GM18867 (cell line): Measurements from ENCODE around the gene CSAD.
A peak's percentile ranks its signal among the peaks of the same experiment; 100 is the strongest.
"Not testable (repeated sequence)": the region's sequence is repeated elsewhere in the genome, so short reads cannot be mapped to it uniquely, and the experiment has no call there.

ENCODE experiments used
- ATAC-seq: cut with Tn5 transposase; IDR thresholded peaks from one replicate; pipeline ENCODE4 v1.9.1; 2021; ENCODE audit warnings: mild to moderate bottlenecking, moderate library complexity; ENCODE audit not compliant: unreplicated experiment

CSAD gene

DNA sequence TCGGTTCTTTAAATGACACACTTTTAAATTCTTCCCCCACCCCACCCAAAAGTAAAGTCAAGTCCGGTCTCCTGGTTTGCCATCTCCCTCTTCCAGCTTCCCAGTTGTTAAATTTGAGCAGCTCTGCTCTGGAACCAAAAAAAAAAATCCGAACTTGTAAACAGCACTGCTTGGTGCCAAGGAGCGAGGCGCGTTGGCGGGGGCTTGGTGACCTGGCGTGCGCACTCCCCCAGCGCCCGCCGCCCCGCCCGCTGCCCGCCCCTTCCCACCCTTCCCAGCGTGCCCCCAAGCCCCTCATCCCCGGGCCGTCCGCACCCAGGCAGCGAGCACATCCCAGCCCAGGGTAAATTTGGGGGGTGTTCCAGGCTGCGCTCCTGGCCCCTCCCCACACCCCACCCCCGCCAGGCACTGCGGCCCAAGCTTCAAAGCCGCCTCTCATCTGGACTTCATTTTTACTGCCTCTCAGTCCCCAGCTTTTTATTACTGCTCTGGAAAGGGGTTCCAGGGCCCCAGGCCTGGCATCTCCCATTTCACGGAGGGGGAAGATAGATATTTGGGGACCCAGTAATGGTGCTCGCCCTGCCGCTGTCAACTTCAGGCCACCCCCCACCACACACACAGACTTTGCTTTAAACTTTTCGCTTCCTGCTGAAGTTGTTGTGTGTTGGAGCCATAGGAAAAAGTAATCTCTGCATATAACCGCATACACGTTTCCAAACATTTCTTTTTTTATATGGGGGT is 38.0 kb upstream of the CSAD start:
- ATAC-seq, result no peak

DNA sequence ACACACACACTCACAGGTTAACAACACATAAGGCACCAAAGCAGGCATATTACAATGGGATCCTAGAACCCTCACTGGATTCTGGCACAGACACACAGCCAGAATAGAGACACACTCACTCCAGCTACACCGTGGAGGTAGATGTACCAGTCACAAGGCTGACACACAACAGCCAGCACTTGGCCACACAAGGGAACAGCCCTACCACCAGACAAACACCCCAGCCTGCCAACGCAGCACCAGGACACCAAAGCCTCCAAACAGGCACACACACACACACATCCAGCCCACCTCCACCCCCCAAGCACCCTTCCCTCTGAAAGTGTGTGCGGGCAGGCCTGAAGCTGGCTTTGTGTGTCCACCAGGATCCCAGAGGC is 37.2 kb upstream of the CSAD start:
- ATAC-seq, result no peak

DNA sequence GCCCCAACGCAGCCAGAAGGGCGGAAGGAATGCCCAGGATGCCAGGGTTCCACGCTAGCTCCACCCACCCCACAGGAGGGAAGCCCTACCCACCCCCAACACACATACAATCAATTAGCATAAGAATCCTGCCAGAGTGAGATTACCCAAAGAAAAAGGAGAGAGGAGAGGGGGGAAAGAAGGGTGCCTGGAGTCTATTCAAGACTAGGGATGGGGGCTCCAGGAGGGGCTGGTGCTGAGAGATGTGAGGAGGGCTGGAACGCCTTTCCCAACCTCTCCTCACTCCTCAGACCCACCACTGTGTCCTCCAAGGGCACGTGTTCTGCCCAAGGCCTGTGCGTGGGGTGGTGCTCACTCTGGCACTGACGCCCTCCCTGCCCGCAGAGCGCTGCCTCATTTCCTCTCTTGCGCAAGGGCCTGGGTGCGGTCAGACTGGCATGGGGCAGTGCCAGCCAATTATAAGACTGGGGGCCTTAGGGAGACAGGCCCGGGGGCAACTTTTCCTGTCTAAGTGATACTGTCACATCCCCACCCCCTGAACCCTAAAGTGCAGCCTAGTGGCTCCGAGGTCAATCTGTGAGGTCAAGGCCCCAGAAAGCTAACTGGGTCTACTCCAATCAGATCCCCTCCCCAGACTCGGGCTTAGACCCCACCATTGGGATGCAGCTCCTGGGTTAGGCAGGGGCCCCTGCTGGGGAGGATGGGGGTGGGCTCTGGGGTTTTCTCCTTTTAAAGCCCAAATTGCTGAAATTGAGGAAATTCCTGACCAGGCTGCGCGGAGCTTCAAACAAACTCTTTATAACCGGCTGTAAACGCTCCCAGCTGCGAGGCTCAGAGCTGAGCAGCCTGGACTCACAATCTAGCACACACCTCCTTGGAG is 36.6 kb upstream of the CSAD start:
- ATAC-seq, result no peak

DNA sequence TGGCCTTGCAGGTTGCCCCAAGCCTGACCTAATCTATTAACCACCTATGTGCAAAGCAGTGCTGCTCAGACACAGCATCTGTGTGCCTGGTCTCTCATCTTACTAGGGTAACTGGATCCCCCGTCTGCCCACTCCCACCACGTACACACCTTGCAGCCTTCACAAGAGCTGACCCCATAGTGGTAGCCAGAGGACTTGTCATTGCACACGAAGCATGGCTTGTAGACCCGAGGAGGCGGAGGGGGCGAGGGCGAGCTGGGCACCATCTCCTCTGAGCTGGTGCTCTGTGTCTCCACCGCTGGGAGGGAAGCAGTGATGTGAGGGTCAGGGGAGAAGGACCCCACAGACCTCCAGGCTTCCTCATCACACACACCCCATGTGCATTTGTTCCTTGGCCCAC is 34.8 kb upstream of the CSAD start:
- ATAC-seq, result no peak

DNA sequence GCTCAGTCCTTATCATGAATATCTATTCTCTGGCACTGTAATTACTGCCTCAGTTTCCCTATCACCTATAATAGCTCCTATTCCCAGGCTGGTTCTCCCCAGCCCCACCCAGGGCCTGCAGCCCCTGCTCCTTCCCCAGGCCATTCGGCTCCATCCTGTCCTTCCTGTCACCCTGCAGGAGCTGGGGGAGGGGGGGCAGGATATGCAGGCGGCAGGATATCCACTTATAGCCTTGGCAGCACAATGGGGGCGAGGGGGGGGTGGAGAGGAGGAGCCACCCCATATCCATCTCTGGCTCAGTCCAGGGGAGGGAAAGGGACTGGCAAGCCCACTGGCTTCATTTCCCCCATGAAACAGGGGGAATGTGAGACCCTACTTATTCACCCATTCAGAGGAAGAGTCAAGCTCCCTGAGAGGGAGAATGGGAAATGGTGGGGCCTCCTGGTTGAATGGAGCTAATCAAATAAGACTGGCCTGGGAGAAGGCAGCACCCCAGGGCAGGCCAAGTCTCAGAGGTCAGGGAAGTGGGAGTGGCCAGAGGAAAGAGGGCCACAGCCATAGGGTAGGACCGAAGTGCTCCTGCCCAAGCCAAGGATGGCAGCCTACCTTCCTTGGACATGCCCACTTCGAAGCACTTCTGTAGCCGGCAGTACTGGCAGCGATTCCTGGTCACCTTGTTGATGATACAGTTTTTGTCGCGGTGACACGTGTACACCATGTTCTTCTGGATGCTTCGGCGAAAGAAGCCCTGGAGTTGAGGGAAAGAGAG is 34.1 kb upstream of the CSAD start:
- no peak for ATAC-seq

DNA sequence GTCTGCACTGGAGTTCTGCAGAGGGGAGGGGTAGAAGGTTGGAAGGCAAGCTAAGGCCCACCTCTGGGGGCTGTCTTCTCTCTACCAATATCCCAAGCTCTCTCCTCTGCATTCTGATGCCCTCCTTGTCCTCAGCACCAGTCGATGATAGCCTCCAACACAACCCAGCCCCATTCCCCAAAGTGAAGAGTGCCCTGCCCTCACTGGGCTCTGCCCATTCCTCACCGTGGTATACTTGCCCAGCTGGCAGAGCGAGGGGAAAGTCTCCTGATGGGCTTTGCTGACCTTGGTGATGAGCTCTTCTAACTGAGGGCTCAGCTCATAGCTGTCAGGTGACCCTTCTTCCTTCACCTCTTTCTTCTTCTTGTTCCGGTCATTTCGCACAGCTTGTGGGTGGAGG is 33.5 kb upstream of the CSAD start:
- no peak for ATAC-seq

DNA sequence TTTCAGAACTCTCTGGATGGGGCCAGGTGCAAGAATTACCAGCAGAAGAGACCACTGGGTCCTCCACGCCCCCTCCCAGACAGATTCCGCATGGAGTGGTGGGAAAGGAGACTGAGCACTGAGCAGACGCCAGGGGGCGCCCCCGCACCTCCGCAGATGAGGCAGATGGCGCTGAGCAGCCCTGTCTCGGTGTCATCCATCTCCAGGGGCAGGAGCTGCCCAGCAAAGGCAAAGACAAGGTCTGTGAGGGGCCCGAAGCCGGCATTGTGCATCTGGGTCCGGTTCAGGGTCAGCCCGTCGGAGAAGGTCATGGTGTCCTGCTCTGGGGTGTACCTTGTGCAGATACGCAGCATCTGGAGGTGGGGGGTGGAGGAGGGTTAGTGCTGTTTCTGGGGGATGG is 32.6 kb upstream of the CSAD start:
- ATAC-seq, result no peak

DNA sequence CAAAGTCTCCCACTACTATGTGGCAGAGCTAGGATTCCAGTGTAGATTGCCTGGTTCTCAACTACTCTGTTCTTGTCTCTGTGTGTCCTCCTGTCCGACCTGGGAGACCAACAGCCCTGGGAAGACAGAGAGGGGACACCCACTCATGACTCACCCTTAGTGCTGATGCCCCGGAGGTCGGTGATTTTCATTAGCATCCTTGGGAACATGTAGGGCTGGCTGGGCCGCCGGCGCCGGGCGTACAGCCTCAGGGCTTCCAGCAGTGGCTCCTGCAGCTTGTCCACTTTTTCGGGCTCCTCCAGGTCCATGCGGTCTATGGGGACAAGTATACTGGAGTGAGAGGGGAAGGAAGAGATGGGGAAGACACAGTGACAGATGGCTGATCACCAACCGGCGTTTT is 32.2 kb upstream of the CSAD start:
- no peak for ATAC-seq

DNA sequence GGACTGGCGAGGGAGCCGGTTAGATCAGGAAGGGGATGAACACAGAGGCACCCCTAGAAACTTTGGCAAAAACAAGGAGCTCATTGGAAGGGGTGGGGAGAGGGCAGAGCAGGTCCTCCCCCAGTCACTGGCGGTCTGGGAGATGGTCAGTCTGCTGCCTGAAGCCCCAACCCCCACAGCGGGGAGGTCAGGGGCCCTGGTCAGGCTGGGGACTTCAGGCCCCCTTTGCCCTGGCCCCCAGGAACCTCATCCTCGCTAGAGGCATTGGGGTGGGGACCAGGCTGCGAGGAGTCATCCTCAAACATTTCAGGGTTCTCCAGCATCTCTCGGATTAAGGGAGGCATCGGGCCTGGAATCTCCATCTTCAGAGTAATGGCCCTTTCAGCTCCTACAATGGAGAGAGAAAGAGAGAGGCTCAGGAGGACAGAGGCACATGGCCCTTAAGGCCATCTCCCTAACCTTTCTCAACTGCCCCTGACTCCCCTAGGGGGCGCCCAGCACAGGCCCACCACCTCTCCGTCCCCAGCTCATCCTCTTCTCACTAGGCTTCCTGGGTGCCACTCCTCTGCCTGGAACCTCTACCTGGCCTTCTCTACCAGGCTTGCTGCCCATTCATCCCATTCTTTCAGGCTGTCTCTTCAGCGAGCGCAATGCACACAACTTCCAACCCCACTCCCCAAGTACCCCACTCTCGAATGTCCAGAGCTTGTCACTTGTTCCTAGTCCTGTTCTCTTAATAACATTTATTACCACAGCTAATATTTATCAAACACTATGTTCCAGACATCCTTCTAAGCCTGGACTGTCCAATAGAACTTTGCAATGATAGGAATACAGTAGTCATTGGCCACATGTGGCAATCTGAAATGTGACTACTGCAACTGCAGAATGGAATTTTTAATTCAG is 31.0 kb upstream of the CSAD start:
- no peak for ATAC-seq

DNA sequence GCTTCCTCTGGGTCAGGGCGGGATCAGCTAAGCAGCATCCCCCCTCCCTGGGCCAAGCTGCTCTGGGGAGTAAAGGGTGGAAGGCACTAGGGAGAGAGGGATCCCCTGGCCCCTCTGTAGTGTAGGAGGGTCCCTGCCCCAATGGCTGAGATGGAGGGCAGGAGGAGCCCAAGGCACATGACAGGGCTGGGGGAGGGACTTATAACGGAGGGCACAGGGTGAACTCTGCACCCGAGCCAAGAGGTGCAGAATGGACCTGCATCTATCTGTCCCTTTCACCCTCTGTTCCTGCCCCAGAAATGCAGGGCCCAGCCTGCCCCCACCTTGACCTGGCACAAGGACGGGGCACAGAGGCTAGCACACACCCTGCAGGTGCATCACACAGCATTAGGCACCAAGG is 30.1 kb upstream of the CSAD start:
- ATAC-seq, result no peak

DNA sequence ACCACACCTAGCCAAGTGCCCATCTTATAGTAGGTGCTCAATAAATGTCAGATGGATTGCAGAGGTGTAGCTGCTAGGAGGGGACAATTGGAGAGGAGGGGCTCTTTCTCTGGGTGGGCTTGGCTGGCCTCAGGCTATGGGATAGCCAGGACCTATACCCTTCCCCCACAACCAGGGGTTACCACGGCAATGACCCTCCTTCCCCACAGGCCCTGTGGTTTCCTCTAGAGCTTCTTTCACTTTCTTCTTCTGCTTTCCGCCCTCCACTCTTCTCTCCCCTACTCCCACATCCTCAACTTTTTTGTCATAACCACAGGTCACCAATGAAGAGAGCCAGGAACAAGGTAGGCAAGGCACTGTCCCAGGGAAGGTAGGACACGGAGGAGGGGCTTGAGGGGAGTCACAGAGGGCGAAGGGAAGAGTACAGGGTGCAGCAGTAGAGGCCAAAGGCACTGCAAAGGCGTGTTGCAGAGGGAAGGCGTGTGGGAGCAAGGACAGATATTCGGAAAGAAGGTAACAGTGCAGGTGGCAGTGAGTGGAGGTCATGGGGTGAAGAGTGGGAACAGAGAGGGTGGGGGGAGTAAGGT is 28.2 kb upstream of the CSAD start:
- peak; percentile 46 for ATAC-seq

DNA sequence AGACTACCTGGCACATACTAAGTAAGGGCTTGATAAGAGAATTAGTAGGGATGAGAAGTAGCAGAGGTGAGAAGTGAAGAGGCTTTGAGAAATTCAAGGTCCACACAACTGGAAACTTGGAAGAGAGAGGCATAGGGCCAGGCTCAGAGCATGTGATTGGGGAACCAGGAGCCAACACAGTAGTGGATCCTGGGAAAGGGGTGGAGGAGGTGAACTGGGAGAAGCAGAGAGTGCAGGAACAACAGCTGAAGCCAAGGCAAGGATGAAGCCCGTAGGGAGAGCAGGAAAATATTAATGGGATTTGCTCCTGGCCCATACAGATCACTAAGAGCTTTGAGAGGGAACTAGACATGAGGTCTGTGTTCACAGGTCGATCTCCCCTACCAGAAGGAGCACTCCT is 27.7 kb upstream of the CSAD start:
- no peak for ATAC-seq

DNA sequence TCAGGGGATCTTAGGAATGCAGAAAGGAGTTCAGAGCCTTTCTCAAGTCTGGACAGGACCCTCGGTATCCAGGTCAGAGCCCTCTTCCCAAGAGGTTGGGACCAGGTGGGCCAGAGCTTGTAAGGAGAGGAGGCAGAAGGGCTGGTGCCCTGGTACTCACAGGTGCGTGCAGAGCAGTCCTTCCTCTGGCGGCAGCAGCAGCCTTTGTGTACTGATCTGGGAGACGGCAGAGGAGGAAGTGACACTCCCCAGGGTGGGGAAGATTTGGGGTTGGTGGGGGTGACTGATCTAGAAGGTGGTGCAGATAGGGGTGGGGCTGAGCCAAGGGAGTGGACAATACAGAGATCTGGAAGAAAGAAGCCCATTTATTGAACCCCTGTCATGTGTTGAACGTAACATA is 26.3 kb upstream of the CSAD start, which contains the start of gene ITGB7:
Gene ITGB7, minus strand, starts transcription at position 210 of the 400 bp plus-strand sequence. CDS start 6,808 bp downstream, outside the sequence.
- ATAC-seq, result peak; percentile 48

DNA sequence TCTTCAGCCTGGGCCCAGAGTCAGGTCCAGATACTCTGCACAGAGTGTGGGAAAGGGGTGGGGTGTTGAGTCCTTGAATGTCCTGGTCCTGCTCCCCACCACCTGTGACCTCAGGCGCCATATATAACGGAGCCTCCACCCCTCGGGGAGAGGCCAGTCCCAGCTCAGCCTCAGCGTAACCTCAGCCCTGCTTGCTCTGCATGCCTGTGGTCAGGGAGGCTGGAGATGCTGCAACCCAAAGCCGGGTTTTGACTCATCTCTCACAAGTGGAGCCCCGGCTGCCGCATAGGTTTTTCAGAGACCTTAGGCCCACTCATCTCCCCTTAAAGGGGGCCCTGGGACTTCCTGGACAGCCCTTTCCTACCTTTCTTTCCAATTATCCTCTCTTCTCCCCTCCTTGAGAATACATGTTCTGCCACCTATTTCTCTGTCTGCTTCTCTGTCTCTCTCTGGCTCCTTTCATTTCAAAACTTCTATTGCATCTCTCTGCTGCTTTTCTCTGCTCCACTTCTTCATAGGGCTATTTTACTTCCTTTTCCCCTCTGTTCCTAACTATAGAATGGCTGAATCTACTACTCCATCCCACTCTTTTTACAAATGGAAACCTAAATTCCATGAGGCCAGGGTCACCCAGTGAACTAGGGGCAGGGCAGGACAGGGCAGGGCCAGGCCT is 25.2 kb upstream of the CSAD start:
- peak; percentile 59 for ATAC-seq

DNA sequence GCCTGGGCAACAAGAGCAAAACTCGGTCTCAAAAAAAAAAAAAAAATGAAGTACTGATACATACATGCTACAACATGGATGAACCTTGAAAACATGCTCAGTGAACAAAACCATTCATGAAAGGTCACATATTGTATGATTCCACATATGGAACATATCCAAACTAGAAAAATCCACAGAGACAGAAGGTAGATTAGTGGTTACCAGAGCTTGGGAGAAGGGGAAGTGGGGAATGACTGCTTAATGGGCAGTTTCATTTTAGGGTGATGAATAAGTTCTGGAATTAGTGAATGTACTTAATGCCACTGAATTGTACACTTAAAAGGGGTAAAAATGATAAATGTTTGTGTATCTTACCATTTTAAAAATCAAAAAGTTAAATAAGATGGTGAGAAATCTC is 23.6 kb upstream of the CSAD start:
- ATAC-seq, result no peak

DNA sequence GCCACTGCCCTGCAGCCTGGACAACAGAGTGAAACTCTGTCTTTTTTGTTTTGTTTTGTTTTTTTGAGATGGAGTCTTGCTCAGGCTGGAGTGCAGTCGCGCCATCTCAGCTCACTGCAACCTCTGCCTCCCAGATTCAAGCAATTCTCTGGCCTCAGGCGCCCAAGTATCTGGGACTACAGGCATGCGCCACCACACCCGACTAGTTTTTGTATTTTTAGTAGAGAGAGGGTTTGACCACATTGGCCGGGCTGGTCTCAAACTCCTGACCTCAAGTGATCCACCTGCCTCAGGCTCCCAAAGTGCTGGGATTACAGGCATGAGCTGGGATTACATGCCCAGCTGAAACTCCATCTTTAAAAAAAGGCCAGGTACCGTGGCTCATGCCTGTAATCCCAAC is 21.6 kb upstream of the CSAD start:
- ATAC-seq, result not testable (repeated sequence)

DNA sequence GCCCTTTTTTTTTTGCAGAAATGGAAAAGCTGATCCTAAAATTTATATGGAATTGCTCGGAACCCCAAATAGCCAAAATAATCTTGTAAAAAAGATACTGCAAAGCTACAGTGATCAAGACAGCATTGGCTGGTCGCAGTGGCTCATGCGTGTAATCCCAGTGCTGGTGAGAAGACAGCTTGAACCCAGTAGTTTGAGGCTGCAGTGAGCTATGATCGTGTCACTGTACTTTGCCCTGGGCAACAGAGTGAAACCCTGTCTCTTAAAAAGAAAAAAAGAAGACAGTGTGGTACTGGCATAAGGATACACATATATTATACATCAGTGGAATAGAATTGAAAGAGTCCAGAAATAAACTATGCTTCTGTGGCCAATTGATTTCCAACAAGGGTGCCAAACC is 20.9 kb upstream of the CSAD start:
- ATAC-seq, result no peak

DNA sequence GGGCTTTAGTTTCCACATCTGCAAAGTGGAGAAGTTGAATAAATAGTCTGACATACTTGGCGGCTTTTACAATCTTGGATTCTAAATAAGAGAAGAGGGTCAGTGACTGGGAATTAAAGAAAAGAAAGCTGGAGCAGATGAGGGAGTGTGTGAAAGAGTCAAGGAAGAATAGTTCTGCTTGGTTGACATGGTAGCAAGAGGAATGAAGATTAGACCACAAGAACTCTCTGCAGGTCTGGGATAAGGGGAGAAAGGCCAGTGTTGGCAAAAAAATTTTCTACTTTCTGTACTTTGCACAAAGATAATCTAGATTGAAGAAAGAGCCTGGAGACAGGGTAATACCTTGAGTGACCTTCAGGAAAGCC is 20.4 kb upstream of the CSAD start:
- ATAC-seq, result no peak

DNA sequence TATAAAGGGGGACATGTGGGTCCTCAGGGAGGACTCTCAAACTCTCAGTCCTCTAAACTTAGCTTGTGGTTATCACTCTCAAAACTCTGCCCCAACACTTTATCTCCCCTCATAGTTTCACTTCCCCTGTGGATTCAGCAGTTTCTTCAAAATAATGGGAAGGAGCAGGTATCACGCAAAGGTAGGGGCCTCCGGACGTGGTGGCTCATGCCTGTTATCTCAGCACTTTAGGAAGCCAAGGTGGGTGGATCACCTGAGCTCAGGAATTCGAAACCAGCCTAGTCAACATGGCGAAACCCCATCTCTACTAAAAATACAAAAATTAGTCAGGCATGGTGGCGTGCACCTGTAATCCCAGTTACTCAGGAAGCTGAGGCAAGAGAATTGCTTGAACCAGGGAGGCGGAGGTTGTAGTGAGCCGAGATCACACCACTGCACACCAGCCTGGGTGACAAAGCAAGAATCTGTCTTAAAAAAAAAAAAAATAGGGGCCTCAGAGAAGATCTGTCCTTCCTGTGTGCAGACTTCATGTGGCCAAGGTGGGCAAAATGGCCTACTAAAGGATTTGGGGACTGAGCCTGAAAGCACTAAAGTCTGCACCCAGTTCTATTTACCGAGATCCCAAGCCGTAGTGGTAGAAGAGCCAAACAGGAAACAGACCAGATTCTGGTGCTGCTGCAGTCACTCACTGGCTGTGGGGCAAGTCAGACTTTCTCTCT is 19.9 kb upstream of the CSAD start:
- ATAC-seq, result peak; percentile 47
